Kidney (tissue), 14 donors: ENCODE measurements around the gene RABGEF1. TPM values are rescaled to one million over a fixed set of nuclear protein-coding genes. Genes with fewer than 3 reads are reported as not detected.
"Not testable (repeated sequence)": the region's sequence is repeated elsewhere in the genome, so short reads cannot be mapped to it uniquely, and the experiment has no call there.

ENCODE experiments used
- DNase-seq, 5 donors: peaks; one replicate each; pipeline ENCODE4 v3.0.0-alpha.2; 2013 to 2020
- FAIRE-seq: peaks from 2 replicates; lab custom pipeline; 2012; peaks lifted over from hg19 to GRCh38; lab: Jason Lieb, UNC
- H3K27ac ChIP-seq, 2 donors: one replicate each; pipeline ENCODE4 v1.7.0; 2013; ENCODE audit warnings: low read depth in 2 of 2, low read length in 2 of 2, inconsistent platforms in 1 of 2
- H3K27me3 ChIP-seq: one replicate; pipeline ENCODE4 v1.7.1; 2013; ENCODE audit warnings: low read length, inconsistent platforms; ENCODE audit not compliant: control insufficient read depth, insufficient read depth
- H3K36me3 ChIP-seq, 3 donors: one replicate each; pipeline versions ENCODE4 v1.7.0 to v1.7.1; 2013; ENCODE audit warnings: low read length in 3 of 3, control low read depth in 1 of 3, inconsistent platforms in 1 of 3; ENCODE audit not compliant: insufficient read depth in 3 of 3, control insufficient read depth in 2 of 3
- H3K4me1 ChIP-seq, 3 donors: one replicate each; pipeline versions ENCODE4 v1.7.0 to v1.7.1; 2013; ENCODE audit warnings: low read length in 3 of 3, inconsistent platforms in 1 of 3, low read depth in 1 of 3; ENCODE audit not compliant: control insufficient read depth in 2 of 3, insufficient read depth in 2 of 3
- H3K4me3 ChIP-seq, 3 donors: one replicate each; pipeline versions ENCODE4 v1.7.0 to v1.8.1; 2013; ENCODE audit warnings: low read length in 3 of 3, control low read depth in 1 of 3, inconsistent platforms in 1 of 3
- H3K9ac ChIP-seq, 3 donors: one replicate each; pipeline versions ENCODE4 v1.7.0 to v1.7.1; 2013; ENCODE audit warnings: low read length in 3 of 3, control low read depth in 1 of 3, inconsistent platforms in 1 of 3
- H3K9me3 ChIP-seq, 3 donors: one replicate each; pipeline versions ENCODE4 v1.7.0 to v1.7.1; 2013; ENCODE audit warnings: low read length in 3 of 3, control low read depth in 1 of 3, inconsistent platforms in 1 of 3; ENCODE audit not compliant: control insufficient read depth in 2 of 3, insufficient read depth in 1 of 3
- CTCF ChIP-seq: IDR thresholded peaks from 3 replicates; pipeline ENCODE4 v1.5.1; 2012; ENCODE audit warnings: mild to moderate bottlenecking, moderate library complexity, borderline replicate concordance; ENCODE audit not compliant: insufficient read depth; ENCODE audit errors: extremely low read depth
- intact Hi-C: fragments of 100-400 bp; cut with DNase I; formaldehyde crosslinking; loops from one replicate; pipeline ENCODE4 v1.11.1; 2022
- polyA plus RNA-seq: library from polyadenylated mRNA; stranded (reverse); fragments of 350-450 nt; fragmentation: Illumina TruSeq; extraction: RNeasy Lipid Tissue Mini Kit (QIAGEN cat#74804); gene quantifications from one replicate; pipeline ENCODE4 v1.2.3, GENCODE V29; 2014; ENCODE audit warnings: low read depth, low replicate concordance; ENCODE audit not compliant: insufficient read depth
- total RNA-seq: library from RNA; stranded (reverse); fragmentation: NEBNext Ultra II Directional; extraction: Animal tissue kit (Norgen Biotek cat#: 25700); gene quantifications from one replicate; pipeline ENCODE4 v1.2.1, GENCODE V29; 2021
- donor health status: control.
- donor health status: control.
- donor health status: control.
- donor health status: control.
- donor health status: control.
- donor health status: DM: yes; HTN: yes; CAD: no.
- donor health status: Normal renal cell carcinoma (clear cell type).

The RABGEF1 gene
- total and polyA plus RNA-seq, 2 donors from 2014 or later = 12.8 to 26.8 TPM

- no peak for TF ChIP-seq CTCF
- Histone ChIP-seq H3K27me3 (no peaks in the 10 kb centered on the region), H3K9me3 (no peaks in the 10 kb centered on the region), H3K4me3 (no peak overlapping the region), H3K27ac (no peak overlapping the region), H3K9ac (no peak overlapping the region), H3K36me3 (no peaks in the 10 kb centered on the region), H3K4me1 (no peaks in the 10 kb centered on the region)
- FAIRE-seq (no peak), DNase-seq (no peak)
- intact Hi-C loops = no loop called here
These were observed 99.3 kb downstream of the RABGEF1 start for GRCh38 chr7:66839814-66840213.

DNA sequence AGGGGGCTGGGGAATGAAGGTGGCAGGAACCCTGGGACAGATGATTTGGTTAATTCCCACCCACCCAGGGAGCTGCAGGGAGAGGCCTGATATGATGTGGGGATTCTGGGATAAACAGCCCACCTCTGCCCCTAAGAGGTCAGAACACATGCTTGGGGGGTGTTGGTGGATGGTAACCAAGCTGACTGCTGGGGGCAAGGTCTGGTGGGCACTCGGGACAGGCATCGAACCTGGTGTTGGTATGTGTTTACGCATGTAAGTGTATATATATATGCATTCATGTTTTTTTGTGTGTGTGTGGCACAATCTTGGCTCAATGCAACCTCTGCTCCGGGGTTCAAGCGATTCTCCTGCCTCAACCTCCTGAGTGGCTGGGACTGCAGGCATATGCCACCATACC, 99.8 kb downstream of the RABGEF1 start:
- H3K9ac ChIP-seq = no peak overlapping the region
- intact Hi-C loops = no loop called here
- TF ChIP-seq CTCF = no peak
- H3K4me1 ChIP-seq = peaks cover 0 to 2% (median 0%) of the 10 kb centered on the region in 3 donors
- no peak for DNase-seq
- H3K36me3 ChIP-seq = no peaks in the 10 kb centered on the region
- no peaks in the 10 kb centered on the region for H3K27me3 ChIP-seq
- no peak for FAIRE-seq
- no peak overlapping the region for H3K27ac ChIP-seq
- H3K4me3 ChIP-seq = no peak overlapping the region
- no peaks in the 10 kb centered on the region for H3K9me3 ChIP-seq

DNA sequence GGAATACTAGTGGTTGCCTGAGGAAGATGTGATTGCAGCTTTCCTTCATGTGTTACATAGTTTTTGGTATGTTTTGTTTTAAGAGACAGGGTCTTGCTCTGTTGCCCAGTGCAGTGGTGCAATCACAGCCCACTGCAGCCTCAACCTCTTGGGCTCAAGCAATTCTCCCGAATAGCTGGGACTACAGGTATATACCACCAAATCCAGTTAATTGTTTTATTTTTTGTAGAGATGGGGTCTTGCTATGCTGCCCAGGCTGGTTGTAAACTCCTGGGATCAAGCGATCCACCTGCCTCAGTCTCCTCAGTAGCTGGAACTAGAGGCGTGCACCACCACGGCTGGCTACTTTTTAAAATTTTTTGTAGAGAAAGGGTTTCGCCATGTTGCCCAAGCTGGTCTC, 101.4 kb downstream of the RABGEF1 start:
- no peak overlapping the region for H3K27ac ChIP-seq
- no peak for DNase-seq
- intact Hi-C loops = no loop called here
- H3K9me3 ChIP-seq = no peaks in the 10 kb centered on the region
- no peak for FAIRE-seq
- H3K4me3 ChIP-seq = no peak overlapping the region
- H3K9ac ChIP-seq = no peak overlapping the region
- H3K36me3 ChIP-seq = no peaks in the 10 kb centered on the region
- no peak for TF ChIP-seq CTCF
- H3K4me1 ChIP-seq = peaks cover 0 to 5% (median 0%) of the 10 kb centered on the region in 3 donors
- no peaks in the 10 kb centered on the region for H3K27me3 ChIP-seq

DNA sequence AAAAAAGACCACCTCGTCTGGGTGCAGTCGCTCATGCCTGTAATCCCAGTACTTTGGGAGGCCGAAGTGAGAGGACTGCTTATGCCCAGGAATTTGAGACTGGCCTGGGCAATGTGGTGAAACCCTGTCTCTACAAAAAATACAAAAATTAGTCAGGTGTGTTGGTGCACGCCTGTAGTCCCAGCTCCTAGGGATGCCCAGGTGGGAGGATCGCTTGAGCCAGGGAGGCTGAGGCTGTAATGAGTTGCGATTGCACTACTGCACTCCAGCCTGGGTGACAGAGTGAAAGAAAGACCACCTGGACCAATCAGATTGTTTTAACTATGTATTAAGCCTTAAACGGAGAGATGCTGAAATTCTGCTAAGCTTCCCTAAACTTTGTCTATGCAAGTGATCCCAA, 103.0 kb downstream of the RABGEF1 start:
- Histone ChIP-seq H3K4me3 (peak overlapping the region in 2 of 3 donors; percentile 73 to 75), H3K9ac (peak overlapping the region in 1 of 3 donors; percentile 29)
- H3K4me1 ChIP-seq, H3K9me3 ChIP-seq, intact Hi-C loops, H3K27me3 ChIP-seq, H3K36me3 ChIP-seq, FAIRE-seq, DNase-seq, H3K27ac ChIP-seq: not testable (repeated sequence)
